NCI-H1436 treated with DMSO at 0.1 percent for 48 hours (cell line): ENCODE measurements around the gene CPLANE2.
"Not testable (repeated sequence)": the region's sequence is repeated elsewhere in the genome, so short reads cannot be mapped to it uniquely, and the experiment has no call there.

ENCODE experiments used
- DNase-seq: peaks from one replicate; lab custom pipeline; 2025; lab: John Stamatoyannopoulos, UW

CPLANE2 gene

DNA sequence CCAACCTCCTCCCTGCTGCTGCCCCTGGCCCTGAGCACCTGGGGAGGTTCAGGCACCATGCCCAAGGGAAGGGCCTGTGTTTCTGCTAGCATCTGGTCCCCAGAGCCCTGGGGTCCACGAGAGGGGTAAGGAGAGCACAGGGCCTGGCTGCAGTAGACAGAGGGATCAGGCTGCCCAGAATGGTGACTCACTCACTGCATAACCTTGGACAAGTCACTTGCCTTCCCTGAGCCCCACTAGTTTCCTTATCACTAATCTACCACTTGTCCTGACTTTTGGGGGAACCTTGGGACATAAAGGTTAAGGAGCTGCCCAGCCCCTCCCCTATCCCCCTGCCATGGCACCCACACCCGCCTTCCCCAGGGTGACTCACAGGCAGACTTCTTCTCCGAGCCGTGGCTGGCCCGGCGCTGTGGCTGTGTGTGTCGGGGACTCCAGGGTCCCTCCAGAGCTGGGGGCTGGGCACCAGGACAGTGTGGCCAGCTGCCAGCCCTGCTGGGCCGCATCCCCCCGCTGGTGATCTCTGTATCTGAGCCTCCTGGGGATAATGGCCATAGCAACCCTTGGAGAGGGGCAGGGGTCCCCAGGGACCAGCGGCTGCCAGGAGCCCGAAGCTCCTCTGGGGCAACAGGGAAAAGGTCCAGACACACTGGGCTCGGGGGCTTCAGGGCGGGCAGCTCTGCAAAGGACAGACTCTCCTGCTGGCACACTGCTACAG is 28.6 kb downstream of the CPLANE2 start:
- no peak for DNase-seq

DNA sequence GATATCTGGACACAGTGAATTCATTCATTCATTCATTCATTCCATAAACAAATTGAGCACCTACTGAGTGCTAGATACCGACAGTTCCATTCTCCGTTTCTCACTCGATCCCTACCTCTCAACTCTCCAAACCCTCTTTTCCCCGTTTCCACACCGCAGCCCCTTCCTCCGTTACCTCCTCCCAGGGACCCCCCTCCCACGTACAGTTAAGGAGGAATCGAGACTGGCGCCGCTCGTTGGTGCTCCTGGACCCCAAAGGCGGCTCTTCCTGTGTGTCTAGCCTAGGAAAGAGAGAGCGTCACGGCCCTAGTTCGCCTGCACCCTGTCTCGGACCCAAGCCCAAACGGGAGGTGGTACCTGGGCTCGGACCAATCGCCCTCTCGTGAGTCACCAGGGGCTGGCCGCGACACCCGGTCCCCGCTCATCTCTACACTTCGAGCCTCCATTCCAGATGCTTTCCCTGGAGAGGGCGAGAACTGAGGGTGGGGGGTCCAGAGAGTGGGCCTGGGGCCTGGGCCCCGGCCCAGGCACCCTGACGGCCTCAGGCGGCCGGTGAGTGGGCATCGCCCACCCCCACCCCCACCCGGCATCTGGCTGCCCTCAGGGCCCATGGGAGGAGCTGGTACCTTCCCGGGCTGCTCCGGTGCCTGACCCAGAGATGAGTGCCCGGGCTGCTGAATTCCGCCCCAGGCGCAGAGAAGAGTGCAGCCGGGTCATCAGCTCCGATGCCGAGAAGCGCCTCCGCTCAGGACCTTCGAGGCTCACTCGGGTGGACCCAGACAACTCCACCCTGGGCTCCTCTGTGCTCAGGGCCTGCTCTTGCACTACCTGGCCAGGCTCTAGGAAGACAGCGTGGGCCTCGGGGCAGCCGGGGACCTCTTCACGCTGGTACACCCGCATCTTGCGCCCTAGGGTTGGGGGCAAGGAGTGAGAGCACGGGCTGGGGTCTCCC is 29.4 kb downstream of the CPLANE2 start:
- no peak for DNase-seq

DNA sequence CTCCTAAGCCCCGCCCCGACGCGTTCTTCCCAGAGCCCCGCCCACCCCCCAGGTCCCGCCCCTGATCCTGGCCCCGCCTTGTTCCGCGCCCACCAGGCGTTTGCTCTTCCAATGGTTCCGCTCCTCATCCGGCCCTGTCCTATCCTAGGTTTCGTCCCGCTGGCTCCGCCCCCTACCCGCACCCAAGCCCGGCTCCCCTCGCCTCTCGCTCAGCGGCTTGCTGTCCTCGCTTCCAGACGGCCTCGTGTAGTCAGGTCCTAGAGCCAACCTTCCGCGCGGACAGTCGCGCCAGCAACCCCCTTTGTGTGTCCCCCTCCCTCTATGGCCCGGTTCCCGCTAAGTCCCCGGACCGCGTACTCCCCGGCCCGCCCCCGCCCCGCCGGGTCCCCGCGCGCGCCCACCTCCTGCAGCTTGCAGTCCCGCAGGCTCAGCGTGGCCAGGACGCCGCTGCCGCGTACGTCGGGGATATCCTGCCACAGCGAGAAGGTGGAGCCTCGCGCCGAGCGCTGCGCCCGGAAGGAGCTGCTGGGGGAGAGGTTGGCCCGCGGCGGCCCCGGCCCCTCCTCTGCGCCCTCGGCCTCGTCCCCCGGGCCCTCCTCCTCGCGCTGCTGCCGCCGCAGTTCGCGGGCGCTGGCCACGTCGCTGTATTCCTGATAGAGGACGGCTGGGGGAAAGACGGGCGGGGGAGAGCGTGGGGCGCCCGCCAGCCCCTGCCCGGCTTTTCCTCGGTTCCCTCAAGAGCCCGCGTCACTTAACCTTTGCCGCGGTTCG is 30.3 kb downstream of the CPLANE2 start:
- peak; percentile 87 for DNase-seq

DNA sequence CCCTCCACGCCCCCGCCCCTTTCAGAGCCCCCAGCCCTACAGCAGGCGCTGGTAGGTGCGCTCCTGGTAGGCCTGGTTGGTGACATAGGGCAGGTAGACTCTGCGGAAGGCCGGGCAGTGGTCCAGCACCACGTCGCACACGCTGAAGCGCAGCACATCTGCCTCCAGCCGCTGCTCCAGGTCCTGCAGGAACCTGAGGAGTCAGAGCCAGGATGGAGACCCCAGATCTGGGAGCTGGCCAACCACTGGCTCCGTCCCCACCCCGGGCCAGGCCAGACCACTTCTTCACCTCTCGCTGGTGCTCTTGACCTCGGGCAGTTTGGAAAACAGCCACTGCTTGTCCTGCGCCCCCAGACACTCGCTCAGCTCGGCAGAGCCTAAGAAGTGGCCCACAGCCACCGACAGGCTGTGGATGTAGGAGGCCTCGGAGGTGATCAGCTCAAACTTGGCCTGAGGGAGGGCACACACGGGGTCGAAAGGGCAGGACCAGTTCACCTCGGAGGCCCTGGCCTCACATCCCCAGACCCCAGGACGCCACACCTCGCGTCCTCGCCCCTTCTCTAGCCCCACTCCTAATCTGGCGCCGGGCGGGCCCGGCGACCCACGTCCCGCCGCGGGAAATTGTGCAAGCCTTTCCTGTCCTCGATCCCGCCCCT is 31.0 kb downstream of the CPLANE2 start:
- no peak for DNase-seq

- DNase-seq: no peak
Measured at GRCh38 chr1:16205334-16205671, 31.7 kb downstream of the CPLANE2 start.

DNA sequence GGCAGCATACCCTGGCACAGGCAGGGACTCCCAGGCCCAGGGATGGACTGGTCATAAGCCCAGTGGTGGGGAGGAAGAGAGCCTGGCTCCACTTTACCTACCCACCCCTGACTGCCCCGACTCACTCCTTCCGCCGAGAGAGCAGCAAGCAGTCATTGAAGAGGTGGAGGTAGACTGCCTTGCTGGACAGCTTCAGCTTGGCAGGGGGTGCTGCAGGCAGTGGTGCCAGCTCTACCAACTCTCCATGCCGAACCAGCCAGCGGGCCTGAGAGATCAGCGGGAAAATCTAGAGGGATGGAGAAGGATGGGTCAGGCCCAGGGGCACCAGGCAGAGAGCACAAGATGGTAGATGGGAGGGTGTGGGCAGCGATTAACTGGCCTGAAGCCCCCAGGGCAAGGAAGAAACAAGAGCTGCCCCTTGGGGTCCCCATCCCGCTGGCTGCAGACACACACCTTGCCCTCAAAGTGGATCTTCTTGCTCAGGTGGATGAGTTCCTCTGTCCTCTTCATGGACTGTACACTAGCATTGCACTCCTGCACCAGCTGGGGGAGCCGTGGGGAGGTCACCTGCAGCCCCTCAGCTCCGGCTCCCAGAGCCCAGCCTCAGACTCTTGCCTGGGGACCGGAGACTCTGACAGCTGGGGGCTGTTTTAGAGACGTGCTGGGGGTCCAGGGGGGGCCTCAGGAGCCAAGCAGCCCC is 32.2 kb downstream of the CPLANE2 start:
- DNase-seq: no peak

DNA sequence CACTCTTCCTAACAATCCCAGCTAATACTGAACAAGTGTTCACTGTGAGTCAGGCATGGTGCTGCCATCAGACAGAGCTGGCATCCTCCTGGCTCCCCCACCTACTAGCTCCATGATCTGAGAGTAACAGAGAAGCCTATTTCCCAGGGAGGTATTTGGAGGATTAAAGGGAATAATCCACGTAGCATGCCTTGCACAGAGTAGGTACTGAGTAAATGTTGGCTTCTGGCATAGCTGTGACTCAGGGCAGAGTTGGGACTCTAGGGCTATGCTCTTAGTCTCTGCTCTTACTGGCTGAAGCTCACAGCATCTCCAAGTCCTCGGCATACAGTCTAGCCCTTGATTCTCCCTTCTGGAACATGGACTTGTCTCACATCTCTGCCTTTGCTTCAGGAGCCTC is 32.8 kb downstream of the CPLANE2 start:
- no peak for DNase-seq

- DNase-seq: no peak
Measured at GRCh38 chr1:16203550-16203949, 33.4 kb downstream of the CPLANE2 start.

DNA sequence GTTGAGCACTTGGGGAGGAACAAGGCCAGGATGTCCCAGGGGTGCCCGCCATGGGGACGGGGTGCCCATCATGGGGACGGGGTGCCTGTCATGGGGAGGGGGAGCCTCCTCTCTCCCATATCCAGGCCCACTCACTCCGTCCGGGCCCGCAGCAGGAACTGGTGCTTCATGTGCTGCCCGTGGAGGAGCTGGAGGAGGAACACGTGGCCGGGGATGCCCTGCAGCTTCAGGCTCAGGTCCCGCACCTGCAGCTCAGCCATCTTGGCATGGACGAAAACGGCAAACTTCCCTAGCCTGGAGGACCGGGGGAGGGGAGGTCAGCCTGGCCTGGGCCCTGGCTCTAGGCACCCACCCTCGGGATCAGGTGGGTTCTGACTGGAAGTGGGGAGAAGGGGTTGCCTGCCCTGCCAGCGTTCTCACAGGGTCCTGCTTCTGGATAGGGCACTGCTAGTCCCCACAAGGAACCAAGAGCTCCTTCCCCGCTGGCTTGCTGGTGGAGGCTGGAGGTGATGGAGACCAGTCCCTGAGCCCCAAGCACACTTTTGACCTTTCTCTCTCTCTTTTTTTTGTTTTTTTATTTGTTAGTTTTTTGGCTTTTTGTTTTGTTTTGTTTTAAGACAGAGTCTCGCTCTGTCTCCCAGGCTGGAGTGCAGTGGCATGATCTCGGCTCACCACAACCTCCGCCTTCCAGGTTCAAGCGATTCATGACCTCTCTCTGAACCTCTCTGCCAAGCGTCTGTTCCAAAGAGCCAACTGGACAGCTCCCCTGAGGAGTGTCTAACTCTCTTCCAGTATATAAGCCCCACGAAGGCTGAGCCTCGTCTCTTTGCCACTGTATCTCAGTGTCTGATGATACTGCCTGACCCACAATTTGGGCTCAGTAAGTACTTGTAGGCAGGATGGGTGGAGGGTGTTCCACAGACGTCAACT is 34.4 kb downstream of the CPLANE2 start:
- no peak for DNase-seq

GRCh38 chr1:16199700-16200099 is 37.3 kb downstream of the CPLANE2 start:
- DNase-seq: no peak

DNA sequence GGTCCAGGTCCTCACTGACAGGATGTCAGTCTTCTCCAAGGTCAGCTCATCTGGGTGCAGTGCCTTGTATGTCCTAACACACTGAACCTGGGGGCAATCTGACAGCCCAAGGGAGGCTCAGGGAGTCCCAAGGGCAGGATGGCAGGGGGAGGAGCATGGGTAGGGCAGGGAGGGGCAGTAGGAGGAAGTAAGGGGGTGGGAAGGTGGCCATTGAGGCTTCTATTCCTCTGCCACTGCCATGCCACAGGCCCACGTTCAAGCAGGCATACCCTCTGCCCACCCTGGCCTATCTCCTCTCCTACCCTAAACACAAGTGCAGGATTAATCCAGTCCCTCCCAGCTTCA is 37.9 kb downstream of the CPLANE2 start:
- no peak for DNase-seq

- no peak for DNase-seq
Measured at GRCh38 chr1:16198444-16199156, 38.4 kb downstream of the CPLANE2 start.

DNA sequence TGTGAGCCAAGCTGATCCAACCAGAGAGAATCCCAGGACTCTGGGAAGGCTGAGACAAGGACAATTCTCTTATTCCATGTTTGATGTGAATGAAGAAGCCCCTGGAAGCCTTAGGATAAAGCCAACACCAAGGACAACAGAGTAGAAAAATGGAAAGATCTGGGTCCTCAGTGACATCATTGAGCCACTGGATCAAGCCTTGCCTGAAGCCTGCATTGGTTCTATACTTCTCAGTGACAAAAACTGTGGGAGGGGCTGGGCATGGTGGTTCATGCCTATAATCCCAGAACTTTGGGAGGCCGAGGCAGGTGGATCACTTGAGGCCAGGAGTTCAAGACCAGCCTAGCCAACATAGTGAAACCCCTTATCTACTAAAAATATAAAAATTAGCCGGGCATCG is 40.1 kb downstream of the CPLANE2 start:
- no peak for DNase-seq

DNA sequence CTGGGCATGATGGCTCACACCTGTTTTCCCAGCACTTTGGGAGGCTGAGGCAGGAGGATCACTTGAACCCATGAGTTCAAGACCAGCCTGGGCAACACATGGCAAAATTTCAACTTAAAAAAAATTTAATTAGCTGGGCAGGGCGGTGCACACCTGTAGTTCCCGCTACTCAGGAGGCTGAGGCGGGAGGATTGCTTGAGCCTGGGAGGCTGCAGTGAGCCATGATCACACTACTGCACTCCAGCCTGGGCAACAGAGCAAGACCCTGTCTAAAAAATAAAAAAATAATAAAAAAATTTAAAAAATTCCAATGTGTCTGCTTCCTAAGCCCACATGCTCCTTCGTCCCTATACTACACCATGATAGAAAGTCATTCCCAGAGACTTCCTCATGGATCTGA is 40.8 kb downstream of the CPLANE2 start:
- DNase-seq: not testable (repeated sequence)

- DNase-seq: no peak
Measured at GRCh38 chr1:16195518-16195905, 41.5 kb downstream of the CPLANE2 start.

DNA sequence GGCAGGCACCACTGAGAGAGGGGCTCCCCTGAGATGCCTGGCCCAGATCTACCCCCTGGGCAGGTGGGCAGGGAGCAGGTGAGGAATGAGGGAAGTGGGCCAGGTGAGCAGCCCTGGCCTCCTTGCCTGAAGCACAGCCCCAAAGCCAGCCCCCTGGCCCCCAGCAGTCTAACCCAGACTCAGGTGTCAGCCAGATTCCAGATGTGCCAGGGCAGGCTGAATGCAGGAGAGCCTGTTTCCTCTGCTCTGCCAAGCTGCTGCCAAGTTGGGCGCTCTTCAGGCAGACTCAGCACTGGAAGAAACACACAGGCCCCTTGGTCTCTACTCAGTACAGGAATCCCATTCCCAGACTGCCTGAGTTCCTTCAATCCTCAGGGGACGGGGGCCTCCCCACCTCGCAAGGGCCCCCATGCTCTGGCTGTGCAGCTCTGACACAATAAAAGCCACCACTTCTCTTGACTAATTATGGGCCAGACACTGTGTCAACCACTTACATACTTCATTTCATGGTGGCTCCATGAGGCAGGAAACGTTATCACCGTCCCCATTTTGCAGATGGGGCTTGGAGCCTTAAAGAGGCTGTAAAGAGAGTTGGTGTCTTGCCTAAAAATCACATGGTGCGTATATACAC is 45.0 kb downstream of the CPLANE2 start:
- no peak for DNase-seq

DNA sequence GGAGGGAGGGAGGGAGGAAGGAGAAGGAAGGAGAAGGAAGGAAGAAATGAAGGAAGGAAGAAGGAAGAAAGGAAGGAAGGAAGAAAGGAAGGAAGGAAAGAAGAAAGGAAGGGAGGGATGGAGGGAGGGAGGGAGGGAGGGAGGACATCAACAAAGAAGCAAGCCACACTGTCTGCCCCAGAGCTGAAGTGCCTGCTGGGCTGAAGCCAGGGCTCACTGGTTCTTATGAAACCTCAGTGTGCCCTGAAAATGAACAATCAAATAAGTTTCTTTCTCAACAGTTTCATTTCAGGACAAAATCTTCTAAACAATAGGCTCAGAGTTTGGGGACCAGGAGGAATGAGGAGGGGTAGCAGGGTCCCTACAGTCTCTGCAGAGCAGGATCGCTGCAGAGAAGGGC is 45.7 kb downstream of the CPLANE2 start:
- DNase-seq: no peak

GRCh38 chr1:16189921-16190621 is 46.9 kb downstream of the CPLANE2 start:
- DNase-seq: no peak

- no peak for DNase-seq
Measured at GRCh38 chr1:16189003-16189402, 48.0 kb downstream of the CPLANE2 start.
